ENCODE measurements around the gene HOXB7.

- TF ChIP-seq POLR2AphosphoS5 (IDR thresholded peaks at IDR 0.05; ENCODE audit: low read depth, low read length) (no peak), TAF1 (IDR thresholded peaks at IDR 0.05; ENCODE audit: borderline replicate concordance, low read depth, low read length) (no peak)
Observed at GRCh38 chr17:48647963-48648245, 37.1 kb upstream of the HOXB7 start.

All from GM12892 (cell line).